Stimulated activated CD4-positive, alpha-beta T cell treated with anti-CD3 and anti-CD28 coated beads, TNF-alpha, amount 100 ng/mL, for 48 hours (primary cell): ENCODE measurements around the gene LILRB3.
"Not testable (repeated sequence)": the region's sequence is repeated elsewhere in the genome, so short reads cannot be mapped to it uniquely, and the experiment has no call there.

ENCODE experiments used
- DNase-seq, 3 donors: peaks; one replicate each; pipeline ENCODE4 v3.0.0-alpha.2; 2020; ENCODE audit warnings: low read depth in 3 of 3

The LILRB3 gene

DNA sequence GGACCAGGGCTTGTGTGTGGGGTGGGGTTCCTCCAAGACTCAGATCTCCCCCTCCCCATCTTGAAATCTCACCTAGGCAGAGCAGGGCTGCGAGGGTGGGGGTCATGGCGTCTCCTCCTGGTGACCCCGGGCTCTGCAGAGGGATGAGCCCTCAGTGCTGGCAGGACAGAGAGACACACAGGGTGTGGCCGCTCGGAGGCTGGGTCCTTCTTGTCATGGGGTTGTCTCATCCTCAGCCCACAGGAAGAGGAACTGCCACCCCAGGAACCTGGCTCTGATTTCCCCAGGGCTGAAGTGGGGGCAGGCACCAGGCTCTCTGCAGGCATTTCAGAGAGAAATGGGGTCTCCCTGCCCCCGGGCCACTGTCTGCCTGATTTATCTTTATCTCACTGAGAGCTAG lies 19.8 kb upstream of the LILRB3 start, which contains the start of gene LILRA6:
Gene LILRA6, minus strand, starts transcription at position 145 of the 400 bp plus-strand sequence.
- DNase-seq: not testable (repeated sequence)

DNA sequence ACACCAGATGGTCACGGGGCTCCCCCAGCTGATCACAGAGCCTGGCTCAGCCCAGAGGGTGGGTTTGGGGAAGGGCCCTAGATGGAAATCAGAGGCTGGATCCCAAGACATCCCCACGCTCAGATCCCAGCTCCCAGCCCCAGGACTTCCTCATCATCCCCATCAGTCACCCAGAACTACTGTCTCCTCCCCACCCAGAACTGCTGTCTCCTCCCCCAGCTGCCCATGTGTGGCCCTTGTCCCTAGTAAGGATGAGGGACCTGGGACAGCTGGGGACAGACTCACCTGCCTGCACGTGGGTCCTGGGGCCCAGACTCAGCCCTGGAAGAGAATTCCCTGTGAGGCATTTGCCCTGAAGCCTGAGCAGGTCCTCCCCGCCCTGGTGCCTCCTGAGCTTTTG lies 19.4 kb upstream of the LILRB3 start:
- DNase-seq: not testable (repeated sequence)

DNA sequence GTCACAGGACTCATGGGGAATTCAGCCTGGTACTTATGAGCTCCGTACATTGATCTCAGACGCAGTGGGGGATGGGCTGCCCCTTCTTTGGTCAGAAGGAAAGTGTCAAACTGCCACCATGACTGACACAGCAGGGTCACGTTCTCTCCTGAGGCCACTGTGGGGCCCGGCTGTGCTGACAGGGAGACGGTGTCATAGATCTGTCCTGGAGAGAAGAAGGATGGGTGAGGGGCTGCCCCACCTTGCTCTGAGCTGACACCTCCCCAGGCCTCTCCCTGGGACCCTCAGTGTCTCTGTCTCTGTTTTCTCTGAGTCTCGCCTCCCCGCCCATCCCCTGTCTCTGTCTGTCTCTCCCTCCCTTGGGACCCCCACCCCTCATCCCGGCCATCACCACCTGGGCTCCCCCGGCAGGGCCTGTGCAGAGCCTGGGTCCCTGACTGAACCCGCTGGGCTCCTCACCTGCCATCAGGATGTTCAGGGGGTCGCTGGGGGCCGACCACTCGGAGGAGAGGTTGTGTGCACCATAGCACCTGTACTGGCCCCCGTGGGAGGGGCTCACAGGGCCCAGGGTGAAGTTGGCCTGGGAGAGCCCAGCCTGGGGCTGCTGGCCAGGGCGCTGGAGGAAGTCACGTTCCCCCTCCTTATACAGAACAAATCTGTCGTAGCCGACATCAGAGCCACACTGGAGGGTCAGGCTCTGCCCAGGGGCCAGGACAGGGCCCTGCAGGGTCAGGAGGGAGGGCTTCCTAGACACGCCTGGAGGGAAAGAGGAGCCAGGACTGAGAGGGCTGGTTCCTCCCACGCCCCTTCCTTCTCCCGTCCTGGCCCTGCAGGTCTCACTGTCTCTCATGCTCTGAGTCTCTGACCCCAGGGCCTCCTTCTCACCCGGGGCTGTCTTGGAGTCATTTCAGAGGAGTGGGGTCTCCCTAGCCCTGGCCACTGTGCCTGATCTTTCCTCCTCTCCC lies 17.8 kb upstream of the LILRB3 start:
- not testable (repeated sequence) for DNase-seq

DNA sequence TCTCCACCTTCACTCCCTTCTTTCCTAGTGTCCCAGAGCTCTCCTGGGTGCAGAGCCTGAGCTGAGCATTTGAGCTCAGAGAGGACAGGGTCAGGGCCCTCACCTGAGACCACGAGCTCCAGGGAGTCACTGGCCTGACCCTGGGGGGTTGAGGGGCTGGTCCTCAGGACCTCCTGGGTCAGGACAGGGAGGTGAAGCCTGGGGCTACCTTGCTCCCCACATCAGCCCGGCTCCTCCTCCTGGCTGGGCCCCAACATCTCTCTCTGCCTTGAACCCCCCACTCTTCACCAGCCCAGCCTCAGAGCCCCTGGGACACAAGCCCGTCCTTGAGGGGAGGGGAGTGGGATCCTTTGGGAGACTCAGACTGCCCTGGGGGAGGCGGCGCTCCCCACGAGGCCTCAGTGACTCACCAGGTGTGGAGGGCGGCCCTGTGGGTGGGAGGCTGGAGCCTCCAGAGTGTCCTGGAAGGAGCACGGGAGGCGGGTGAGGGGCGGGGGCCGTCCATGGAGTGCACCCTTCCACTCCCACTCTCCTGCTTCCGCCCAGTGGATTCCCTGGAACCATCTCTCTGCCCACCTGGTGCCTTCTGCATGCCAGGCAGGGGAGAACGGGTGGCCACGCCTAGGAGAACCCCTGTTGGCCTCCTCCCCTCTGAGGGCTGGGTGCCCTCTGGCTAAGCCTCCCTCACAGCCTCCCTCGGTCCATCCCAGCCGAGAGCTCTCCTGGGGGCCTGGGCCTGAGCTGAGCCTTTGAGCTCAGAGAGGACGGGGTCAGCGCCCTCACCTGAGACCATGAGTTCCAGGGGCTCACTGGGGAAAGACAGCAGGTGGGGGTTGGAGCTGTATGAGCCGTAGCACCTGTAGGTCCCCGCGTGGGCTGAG lies 16.9 kb upstream of the LILRB3 start:
- DNase-seq: not testable (repeated sequence)

DNA sequence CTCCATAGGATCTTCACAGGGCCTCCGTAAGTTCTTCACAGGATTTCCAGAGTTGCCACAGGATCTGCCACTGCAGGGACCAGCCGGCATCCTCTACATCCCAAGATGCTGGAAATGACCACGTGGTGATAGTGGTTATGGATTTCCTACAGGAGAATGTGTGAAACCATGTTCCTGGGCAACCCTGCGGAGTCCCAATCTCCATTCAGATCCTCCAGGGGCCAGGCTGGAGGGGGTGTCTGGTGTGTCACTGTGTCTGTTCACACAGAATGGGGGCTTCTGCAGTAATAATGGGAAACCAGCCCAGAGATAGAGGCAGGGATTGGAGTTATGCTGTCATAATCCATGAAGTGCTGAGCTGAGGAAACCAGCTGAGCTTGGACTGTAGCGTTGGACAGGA lies 11.1 kb upstream of the LILRB3 start:
- DNase-seq: no peak

DNA sequence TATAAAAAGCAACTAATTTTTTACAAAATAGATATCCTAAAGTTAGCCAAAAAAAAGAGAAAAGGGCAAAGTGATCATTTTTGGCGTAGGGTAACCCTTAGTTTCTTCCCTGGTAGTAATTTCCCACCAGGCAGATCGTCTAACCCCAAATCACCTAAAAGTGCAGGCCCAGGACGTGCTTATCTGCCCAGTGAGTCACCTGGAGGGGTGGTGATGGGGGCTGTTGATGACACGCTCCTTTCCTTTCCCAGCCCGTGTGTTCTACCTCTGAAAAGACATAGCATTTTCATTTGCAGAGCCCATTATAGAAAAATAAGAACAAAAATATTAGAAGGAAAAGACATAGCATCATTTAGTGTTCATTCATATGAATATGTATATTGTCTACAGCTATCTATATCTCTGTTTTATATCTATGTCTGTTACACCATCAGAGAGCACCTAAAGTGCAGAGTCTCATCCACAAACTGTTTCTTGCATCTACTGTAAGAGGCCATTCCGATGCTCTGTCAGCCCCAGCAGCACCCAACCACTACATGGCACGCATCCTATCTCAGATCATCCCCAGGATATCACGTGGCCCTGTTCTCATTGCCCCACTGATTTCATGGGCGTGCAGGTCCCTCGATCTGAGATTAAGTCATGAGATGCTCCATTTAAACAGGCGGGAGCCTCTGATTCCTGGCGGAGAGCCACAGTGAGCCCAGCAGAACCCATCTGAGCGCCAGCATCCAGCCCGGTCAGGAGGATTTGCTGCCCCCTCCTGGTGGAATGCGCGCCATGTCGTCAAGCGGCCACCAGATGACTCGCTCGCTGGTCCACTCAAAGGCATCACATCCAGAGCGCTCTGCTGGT lies 8.5 kb upstream of the LILRB3 start:
- peak; percentile 66 to 93 (median 82) for DNase-seq

DNA sequence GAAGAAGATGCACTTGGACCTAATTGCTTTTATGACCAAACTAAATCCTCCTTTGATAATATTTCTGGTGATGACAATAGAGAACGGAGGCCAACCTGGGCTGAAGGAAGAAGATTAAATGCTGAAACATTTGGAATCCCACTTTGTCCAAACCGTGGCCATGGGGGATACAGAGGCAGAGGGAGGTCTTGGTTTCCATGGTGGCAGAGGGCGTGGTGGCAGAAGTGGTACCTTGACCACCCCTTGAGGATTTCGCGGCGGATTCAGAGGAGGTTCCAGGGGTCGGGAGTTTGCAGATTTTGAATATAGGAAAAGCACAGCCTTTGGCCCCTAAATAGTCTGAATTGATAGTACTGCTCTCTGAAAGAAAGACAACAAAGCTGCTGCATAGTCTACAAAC lies 7.2 kb upstream of the LILRB3 start:
- DNase-seq: no peak

DNA sequence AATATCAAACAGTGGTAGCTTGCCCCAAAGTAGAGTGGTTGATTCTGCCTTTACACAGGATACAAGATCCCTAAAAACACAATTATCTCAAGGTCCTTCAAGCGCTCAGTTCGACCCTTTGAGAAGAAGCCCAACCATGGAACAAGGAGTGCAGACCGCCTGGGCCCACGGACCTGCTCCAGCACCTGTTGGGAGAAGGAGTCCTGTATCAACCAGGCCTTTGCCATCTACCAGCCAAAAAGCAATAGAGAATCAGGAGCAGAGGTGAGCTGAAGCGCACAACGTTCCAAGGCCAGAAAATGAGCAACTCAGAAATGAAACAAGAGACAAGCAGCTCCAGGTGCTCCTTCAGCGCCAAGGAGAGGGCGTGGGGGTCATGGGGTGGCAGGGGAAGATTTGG lies 6.3 kb upstream of the LILRB3 start:
- DNase-seq: no peak

DNA sequence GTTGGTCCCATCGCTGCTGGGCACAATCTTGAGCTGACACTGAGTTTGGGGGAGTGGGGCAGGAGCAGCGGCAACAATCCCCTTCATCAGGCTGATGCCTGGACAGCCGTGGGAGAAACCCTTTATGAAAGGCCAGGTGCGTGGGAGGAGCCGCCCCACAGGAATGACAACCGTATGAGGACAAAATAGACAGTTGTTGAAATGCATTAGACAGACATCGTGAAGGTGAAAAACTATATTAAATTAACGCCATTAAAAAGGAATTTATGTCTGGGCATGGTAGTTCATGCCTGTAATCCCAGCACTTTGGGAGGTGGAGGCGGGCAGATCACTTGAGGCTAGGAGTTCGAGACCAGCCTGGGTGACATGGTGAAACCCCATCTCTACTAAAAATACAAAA lies 1.8 kb upstream of the LILRB3 start:
- DNase-seq: not testable (repeated sequence)

DNA sequence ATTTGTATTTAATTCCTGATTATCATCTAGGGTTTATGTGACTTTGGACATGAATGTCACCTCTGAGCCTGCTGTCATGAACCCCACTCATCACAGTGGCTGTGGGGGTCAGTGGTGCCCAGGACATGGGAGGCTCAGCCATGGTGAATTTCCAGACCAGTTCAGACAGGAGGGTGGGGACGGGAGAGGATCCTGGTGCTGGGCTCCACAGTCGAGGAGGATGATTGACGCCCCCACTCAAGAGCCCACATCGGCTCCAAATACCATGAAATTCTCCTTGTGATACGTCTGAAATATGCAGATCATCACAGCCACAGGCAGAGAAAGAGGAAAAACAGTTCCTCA lies 1.1 kb upstream of the LILRB3 start:
- not testable (repeated sequence) for DNase-seq

DNA sequence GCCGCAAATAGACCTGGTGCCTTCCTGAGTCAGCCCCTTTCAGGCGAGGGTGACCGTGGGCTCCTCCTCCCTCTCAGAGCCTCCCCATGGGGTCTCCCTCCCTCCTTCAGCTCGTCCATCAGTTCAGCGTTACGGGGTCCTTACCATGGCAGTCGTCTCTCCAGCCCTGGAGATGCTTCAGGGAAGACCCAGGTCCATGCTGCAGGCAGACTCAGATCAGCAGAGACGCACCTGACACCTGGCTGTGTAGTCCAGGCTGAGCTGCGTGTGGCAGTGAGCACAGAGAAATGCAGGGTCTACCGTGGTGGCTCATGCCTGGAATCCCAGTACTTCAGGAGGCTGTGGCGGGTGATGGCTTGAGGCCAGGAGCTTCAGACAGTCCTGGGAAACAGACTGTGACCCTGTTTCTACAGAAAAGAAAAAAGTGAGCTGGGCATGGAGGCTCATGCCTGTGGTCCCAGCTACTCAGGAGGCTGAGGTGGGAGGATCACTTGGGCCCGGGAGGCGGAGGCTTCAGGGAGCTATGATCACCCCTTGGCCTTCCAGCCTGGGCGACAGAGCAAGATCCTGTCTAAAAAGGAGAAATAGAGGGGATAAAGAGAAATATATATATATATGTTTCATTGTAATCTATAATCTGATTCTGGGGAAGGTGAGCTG lies 600 bp upstream of the LILRB3 start:
- DNase-seq: not testable (repeated sequence)

DNA sequence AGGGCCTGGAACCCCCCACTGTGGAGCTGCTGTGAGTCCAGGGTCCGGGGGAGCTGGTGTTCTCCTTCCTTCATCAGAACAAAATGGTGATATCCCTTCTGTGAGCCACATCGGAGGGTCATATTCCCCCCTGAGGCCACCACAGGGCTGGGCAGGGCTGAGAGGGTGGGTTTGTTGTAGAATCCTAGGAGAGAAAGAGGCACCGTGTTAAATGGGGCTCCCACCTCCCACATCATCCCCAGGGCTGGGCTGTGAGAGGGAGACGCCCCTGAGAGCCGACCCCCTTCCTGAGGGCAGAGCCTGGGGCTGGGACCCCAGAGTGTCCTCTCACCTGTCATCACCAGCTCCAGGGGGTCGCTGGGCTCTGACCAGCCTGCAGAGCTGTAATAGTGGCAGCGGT lies 860 bp downstream of the LILRB3 start:
- not testable (repeated sequence) for DNase-seq

DNA sequence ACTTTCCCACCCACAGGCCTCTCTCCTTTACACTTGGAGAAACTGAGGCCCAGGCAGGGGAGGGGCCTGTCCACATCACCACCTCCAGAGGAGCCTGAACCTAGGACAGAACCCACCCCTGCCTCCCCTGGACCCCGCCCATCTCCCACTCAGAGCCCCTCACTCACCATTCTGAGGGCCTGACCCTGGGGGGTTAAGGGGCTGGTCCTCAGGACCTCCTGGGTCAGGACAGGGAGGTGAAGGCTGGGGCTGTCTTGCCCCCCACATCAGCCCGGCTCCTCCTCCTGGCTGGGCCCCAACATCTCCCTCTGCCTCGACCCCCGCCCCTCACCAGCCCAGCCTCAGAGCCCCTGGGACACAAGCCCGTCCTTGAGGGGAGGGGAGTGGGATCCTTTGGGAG lies 3.1 kb downstream of the LILRB3 start:
- DNase-seq: not testable (repeated sequence)

DNA sequence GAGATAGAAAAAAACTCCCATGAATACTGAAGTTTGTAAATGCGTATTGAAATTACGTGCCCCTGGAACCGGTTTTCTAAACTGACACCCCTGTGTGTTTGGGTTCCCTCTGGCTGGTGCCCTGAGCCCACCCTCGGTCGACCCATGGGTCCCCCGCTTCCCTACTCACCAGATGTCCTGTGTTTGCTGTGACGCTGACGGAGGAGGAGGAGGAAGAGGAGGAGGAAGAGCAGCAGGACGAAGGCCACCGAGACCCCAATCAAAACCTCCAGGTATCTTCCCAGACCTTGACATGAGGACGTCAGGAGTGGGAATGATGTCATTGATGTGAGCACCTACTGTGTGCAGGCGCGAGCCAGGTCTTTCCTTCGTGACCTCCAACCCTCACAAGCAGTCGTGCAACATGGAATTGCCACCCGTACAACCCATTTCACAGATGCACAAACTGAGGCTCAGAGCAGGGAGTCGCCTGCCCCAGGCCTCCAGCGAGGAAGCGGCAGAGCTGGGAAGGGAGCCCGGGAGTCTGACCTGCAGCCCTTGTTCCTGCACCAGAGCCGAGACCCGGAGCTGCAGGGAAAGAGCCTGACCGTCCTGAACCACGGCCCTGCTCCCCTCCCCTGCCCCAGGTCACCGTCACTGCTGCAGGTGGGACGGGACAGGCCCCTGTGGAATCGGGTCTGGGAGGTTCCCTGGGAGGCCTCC lies 3.7 kb downstream of the LILRB3 start:
- no peak for DNase-seq

DNA sequence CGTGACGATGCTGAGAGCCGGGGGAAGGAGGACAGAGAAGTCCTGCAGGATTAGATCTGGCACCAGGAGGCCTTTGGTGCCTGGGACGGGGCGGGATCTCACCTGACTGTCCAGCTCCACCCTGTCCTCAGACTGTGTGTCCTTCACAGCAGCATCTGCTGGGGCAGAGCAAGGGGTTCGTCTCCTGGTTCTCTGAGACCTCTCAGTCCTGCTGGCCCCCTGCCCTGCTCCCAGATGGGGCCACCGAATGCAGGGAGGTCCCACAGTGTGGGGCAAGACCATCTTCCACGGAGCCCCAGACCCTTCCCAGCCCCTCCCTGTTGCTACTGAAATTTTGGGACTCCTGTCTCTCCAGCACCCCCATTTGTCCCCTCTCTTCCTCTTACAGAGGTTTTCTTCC lies 4.5 kb downstream of the LILRB3 start:
- no peak for DNase-seq

DNA sequence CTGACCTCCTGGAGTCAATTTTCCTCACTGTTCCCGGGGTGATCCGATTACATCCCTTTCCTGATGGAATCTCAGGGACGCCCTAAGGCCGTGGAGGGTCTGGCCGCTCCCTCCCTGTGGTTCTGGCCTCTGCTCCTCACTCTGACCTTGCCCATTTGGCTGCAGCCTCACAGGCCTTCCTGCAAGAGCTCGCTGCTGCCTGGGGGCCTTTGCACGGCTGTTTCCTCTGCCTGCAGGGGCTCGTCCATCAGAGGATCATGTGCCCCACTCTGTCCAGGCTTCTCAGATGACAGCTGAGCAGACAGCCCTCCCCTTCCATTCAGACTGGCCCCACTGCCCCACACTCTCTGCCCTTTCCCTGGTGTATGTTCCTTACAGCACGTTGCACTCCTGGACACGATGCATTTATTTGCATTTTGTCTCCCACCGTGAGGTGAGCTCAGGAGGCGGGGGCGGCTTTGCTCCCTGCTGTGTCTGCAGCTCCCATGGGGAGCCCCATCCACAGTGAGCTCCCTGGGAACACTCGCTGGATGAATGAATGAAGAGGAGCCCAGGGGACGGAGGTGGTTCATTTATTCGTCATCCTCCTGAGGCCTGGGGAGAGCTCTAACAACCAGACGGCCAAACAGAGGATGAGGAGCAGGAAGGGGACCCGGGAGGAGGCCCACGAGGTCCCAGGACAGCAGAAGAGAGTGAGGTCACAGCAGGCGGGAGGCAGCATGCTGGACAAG lies 5.1 kb downstream of the LILRB3 start:
- not testable (repeated sequence) for DNase-seq

DNA sequence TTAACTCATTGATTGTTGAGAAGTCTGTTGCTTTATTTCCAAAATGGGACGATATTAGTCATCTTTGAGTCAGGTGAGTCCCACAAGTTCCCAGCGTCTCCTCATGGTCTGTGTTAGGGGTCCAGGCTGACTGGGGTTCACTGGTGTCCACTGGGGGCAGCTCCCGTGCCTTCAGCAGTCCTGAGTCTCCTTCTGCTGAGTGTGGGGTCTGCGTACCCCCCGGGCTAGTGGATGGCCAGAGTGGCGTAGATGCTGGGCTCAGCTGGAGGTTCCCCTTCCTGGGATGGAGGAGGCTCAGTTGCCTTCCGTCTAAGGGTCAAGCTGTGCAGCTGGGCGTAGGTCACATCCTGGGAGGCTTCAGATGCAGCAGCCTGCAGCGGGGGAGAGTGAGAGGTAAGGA lies 5.9 kb downstream of the LILRB3 start:
- DNase-seq: no peak

DNA sequence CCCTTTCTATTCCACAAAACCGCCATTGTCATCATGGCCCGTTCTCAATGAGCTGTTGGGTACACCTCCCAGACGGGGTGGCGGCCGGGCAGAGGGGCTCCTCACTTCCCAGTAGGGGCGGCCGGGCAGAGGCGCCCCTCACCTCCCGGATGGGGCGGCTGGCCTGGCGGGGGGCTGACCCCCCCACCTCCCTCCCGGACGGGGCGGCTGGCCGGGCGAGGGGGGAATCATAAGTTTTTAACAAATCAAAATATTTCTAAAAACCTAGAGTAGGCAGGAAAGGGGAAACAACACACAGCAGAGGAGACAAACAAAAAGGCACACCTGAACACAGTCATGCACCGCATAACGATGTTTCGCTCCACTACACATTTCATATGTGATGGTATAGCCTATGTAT lies 8.1 kb downstream of the LILRB3 start:
- DNase-seq: not testable (repeated sequence)

DNA sequence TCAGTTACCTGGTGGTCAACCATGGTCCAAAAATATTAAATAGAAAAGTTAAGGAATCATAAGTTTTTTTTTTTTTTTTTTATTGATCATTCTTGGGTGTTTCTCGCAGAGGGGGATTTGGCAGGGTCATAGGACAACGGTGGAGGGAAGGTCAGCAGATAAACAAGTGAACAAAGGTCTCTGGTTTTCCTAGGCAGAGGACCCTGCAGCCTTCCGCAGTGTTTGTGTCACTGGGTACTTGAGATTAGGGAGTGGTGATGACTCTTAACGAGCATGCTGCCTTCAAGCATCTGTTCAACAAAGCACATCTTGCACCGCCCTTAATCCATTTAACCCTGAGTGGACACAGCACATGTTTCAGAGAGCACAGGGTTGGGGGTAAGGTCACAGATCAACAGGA lies 8.6 kb downstream of the LILRB3 start:
- DNase-seq: not testable (repeated sequence)

DNA sequence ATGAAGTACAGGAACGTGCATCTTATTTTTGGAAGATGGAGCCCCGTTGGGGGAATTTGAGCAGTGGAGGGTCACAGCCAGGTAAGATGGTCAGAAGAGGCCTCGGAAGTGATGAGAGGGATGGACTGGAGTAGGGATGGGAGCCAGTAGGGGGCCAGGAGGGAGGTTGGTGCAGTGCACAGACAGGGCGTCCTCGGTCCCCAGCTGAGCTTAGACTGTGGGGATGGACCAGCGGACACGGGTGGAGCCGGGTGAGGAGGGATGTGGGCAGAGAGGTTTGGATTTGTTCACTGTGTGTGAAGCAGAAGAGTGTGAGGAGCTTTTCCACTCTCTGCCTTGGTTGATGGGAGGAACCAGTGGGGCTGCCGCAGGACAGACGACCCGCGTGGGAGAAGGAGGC lies 11.6 kb downstream of the LILRB3 start:
- no peak for DNase-seq
